KOPT-K1 (cell line): ENCODE data around the gene BMAL1.
"Not testable (repeated sequence)": the region's sequence is repeated elsewhere in the genome, so short reads cannot be mapped to it uniquely, and the experiment has no call there.

ENCODE experiments used
- H3K27ac ChIP-seq: fragments of 200-600 bp; sonication (generic); 2 replicates; pipeline ENCODE4 v1.5.1; 2016; ENCODE audit warnings: antibody characterized with exemption, mild to moderate bottlenecking, low read depth, low read length; ENCODE audit not compliant: poor library complexity, severe bottlenecking
- H3K36me3 ChIP-seq: fragments of 200-600 bp; sonication (generic); 2 replicates; pipeline ENCODE4 v1.5.1; 2017; ENCODE audit warnings: antibody characterized with exemption, mild to moderate bottlenecking, low read length, moderate library complexity; ENCODE audit not compliant: insufficient read depth
- H3K9me3 ChIP-seq: fragments of 200-600 bp; sonication (generic); 2 replicates; pipeline ENCODE4 v1.5.1; 2017; ENCODE audit warnings: antibody characterized with exemption, low read length, mild to moderate bottlenecking; ENCODE audit not compliant: insufficient read depth, poor library complexity, severe bottlenecking

The BMAL1 gene

GRCh38 chr11:13434247-13435205 is 156.9 kb downstream of the BMAL1 start:
- Histone ChIP-seq H3K36me3 (no peaks in the 10 kb centered on the region), H3K27ac (no peak overlapping the region), H3K9me3 (peaks cover 4% of the 10 kb centered on the region)

- not testable (repeated sequence) for H3K9me3 ChIP-seq, H3K27ac ChIP-seq, H3K36me3 ChIP-seq
Observed at GRCh38 chr11:13436836-13437235, 159.2 kb downstream of the BMAL1 start.
